Measurements from ENCODE around the gene MUC22.
"Not testable (repeated sequence)": the region's sequence is repeated elsewhere in the genome, so short reads cannot be mapped to it uniquely, and the experiment has no call there.

The MUC22 gene

DNA sequence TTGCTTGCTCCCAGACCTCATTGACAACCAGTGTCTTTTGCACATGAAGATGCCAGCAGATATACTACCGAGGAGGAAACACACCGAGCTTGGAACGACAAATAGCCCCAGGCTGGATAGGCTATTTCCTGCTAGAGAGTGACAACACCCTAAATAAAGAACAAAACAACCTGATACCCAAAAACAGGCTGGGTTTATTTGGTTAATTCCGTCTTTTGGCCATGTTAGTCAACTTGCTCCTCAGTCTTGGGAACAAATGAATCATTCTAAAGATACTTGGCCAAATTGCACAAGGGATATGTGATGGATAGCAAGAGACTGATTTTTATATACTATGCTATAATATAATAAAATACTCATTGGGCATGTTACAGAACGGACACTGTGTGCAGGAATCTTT is 11.5 kb upstream of the MUC22 start:
- no peak for DNase-seq (ENCODE audit: low read depth)

DNA sequence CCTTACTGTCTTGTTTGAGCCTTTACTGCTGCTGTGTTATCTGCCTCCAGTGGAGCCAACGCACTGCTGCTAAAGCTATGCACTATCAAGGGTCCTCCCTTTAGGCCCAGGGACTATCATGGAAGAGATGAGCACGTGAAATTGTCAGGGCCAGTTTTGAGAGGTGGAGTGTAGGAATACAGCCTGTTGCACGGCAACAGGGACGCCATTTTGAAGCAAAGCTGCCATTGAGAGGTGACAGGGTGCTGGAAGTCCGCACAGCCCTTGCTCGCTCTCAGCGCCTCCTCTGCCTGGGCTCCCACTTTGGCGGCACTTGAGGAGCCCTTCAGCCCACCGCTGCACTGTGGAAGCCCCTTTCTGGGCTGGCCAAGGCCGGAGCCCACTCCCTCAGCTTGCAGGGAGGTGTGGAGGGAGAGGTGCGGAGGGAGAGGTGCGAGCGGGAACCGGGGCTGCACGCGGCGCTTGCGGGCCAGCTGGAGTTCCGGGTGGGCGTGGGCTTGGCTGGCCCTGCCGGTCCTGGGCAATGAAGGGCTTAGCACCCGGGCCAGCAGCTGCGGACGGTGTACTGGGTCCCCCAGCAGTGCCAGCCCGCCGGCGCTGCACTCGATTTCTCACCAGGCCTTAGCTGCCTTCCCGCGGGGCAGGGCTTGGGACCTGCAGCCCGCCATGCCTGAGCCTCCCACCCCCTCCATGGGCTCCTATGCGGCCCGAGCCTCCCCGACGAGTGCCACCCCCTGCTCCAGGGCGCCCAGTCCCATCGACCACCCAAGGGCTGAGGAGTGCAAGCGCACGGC is 10.0 kb upstream of the MUC22 start:
- DNase-seq (ENCODE audit: low read depth): not testable (repeated sequence)

DNA sequence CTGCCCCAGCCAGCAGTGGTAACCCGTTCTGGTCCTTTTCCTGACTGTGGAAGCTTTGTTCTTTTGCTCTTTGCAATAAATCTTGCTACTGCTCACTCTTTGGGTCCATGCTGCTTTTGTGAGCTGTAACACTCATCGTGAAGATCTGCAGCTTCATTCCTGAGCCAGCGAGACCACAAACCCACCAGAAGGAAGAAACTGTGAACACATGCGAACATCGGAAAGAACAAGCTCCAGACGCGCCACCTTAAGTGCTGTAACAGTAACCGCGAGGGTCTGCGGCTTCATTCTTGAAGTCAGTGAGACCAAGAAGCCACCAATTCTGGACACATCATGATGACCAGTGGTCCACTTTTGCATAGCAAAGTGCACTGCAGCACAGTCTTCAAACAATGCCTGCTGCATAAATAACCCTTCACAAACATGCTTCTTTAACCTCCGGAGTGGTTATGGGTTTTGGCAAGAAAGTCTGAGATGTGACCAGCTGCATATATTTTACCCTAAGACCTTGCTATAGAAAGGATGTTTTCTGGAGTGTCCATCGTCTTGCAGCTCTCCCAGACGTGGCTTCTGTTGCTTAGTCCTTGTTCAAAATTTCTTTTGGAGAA is 8.9 kb upstream of the MUC22 start:
- DNase-seq (ENCODE audit: low read depth): no peak

DNA sequence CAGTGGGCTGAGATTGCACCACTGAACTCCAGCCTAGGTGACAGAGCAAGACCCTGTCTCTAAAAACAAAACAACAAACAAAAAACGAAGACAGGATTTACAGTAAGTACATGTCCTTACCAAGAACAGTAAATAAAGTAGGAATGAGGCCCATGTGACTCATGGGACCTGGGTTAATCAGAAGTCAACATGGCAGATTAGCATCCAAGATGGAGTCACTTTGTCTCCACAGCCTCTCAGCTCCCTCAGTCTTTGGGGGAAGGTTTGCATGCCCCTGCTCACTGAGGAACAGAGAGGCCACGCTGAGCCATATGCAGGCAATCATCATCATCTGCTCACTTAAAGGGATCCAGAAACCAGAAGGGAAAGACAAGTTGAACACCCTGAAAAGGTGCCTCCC is 7.8 kb upstream of the MUC22 start:
- DNase-seq (ENCODE audit: low read depth): no peak

DNA sequence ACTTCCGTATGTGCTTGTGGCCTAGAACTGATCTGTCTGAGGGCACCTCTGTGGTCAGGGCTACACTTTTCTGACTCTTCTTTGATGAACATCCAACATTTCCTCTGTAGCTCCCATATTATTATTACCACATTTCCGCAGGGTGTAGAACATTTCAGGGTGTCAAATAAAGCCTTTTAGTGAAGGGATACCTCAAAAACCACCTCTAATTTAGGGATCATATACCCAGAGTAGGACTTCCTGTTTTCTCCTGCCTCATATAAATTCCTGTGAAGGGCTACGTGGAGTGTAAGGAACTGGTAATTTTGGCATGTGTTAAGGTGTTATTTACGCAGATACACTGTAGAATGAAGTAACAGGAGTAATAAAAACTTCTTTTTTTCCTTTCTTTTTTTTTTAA is 5.5 kb upstream of the MUC22 start:
- no peak for DNase-seq (ENCODE audit: low read depth)

DNA sequence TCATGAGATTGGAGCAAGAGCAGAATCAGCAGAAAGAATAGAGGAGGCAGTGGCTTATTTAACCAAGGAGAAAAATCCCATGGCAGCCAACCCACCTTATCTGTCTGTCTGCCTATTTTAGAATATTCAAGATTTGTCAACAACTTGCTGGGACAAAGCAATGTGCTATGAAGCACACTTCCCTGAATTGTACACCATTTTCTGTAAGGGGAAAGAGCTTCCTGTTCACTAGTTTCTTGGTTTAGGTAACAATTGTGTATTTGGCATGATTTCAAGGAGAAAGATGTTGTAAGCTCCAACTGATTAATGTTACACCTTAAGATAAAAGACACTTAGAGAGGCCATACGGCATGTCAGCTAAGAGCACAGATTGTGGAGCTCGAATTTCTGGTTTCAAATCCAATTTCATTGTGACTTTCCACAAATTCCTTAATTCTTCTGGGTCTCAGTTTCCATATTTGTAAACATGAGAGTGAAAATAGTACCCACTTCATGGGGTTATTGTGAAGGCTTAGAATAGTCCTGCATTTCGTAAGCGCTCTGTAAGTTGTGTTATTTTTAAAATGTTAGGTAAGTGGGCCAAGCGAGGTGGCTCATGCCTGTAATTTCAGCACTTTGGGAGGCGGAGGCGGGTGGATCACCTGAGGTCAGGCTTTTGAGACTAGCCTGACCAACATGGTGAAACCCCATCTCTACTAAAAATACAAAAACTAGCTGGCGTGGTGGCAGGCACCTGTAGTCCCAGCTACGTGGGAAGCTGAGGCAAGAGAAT is 4.8 kb upstream of the MUC22 start:
- no peak for DNase-seq (ENCODE audit: low read depth)

DNA sequence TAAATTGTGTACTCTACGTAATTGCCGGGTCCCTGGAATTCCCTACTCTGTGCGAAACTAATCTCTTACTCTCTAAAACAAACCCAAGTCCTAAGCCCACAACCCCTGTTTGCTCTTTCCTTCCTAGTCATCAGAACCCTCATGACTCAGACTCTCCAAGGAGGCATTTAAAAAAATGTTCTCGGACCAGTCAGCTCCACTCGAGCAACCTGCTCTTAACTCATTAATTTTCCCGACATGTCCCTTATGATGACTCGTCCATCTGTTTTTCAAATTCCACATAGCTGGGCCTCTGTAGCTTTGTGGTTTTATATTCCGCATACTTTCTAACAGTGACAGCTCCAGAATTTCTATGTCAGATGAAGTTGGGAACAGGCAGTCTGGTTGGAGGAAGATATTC is 2.6 kb upstream of the MUC22 start:
- peak; percentile 94 for DNase-seq (ENCODE audit: low read depth)

DNA sequence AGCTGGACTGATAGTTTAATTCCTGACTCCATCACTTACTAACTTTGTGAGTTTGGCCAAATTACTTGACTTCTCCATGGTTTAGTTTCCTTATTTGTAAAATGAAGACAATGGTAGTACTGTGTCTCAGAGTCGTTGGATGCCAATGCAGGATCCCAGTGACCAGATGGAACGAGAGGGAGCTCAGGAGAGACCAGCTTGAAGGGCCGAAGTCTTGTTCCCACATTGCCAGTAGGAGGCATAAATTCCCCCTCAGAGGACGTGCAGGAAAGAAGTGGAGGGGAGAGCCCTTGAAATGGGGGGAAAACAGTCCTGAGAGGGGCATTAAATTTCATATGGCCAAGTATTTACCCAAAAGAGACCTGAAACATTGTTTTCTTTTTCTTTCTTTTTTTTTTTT is 2.1 kb upstream of the MUC22 start:
- no peak for DNase-seq (ENCODE audit: low read depth)

DNA sequence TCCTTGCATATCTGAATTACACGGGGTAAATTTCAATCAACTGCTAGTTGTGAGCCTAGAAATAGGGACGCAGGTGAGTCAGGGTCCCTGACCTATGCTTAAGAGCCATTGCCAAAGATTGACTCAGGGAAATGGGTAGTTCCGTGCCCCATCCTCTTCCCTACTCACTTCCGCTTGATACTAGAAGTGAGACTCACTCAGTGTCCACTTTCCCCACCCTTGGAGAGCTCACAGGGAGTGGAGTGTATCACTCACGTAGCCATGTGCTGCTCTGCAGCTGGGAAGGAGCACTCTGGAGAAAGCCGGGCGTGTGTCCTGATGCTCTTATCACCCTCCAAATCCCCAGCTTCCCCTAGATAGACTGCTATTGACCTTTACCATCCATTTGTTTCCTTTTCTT is 543 bp upstream of the MUC22 start:
- DNase-seq (ENCODE audit: low read depth): no peak

DNA sequence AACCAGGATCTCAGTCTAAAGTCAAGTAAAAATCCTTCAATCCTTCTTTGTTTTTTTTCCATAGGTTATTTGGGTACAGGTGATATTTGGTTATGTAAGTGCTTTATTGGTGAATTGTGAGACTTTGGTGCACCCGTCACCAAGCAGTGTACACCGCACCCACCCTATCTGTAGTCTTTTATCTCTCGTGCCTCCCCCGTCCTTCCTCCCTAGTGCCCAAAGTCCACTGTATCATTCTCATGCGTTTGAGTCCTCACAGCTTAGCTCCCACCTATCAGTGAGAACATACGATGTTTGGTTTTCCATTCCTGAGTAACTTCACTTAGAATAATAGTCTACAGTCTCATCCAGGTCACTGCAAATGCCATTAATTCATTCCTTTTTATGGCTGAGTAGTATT is 879 bp downstream of the MUC22 start:
- DNase-seq (ENCODE audit: low read depth): no peak

DNA sequence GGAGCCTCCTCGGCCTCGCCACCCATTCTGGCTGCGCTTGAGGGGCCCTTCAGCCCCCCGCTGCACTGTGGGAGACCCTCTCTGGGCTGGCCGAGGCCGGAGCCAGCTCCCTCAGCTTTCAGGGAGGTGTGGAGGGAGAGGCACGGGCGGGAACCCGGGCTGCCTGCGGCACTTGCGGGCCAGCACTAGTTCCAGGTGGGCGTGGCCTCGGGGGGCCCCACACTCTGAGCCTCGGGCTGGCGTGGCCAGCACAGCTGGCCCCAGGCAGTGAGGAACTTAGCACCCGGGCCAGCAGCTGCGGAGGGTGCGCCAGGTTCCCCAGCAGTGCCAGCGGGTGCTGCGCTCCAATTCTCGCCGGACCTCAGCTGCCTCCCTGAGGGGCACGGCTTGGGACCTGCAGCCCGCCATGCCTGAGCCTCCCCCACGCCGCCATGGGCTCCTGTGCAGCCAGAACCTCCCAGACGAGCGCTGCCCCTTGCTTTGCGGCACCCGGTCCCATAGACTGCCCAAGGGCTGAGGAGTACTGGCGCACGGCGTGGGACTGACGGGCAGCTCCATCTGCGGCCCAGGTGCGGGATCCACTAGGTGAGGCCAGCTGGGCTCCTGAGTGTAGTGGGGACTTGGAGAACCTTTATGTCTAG is 6.5 kb downstream of the MUC22 start:
- DNase-seq (ENCODE audit: low read depth): no peak

DNA sequence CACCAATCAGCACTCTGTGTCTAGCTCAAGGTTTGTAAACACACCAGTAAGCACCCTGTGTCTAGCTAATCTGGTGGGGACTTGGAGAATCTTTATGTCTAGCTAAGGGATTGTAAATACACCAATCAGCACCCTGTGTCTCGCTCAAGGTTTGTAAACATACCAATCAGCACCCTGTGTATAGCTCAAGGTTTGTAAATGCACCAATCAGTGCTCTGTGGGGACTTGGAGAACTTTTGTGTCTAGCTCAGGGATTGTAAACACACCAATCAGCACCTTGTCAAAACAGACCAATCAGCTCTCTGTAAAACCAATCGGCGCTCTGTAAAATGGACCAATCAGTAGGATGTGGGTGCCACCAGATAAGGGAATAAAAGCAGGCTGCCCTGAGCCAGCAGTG is 7.2 kb downstream of the MUC22 start:
- DNase-seq (ENCODE audit: low read depth): not testable (repeated sequence)

DNA sequence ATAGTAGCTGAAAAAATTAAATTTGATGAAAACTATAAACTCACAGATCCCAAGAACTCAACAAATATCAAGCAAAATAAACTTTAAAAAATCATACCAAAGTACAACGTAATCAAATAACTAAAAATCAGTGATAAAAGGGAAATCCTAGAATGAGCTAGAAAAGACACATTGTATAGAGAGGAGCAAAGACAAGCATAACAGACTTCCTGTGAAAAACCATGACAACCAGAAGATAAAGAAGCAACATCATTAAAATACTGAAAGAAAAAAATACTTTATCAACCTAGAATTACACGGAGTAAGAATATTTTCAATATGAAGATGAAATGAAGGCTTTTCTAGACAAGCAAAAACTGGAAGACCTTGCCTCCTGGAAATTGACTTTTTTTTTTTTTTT is 9.8 kb downstream of the MUC22 start:
- no peak for DNase-seq (ENCODE audit: low read depth)

DNA sequence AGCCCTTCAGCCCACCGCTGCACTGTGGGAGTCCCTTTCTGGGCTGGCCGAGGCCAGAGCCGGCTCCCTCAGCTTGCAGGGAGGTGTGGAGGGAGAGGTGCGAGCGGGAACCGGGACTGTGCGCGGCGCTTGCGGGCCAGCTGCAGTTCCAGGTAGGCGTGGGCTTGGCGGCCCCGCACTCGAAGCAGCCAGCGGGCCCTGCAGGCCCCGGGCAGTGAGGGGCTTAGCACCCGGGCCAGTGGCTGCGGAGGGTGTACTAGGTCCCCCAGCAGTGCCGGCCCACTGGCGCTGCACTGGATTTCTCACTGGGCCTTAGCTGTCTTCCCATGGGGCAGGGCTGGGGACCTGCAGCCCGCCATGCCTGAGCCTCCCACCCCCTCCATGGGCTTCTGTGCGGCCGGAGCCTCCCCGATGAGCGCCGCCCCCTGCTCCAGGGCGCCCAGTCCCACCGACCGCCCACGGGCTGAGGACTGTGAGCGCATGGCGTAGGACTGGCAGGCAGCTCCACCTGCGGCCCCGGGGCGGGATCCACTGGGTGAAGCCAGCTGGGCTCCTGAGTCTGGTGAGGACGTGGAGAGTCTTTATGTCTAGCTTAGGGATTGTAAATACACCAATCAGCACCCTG is 10.5 kb downstream of the MUC22 start:
- DNase-seq (ENCODE audit: low read depth): not testable (repeated sequence)

DNA sequence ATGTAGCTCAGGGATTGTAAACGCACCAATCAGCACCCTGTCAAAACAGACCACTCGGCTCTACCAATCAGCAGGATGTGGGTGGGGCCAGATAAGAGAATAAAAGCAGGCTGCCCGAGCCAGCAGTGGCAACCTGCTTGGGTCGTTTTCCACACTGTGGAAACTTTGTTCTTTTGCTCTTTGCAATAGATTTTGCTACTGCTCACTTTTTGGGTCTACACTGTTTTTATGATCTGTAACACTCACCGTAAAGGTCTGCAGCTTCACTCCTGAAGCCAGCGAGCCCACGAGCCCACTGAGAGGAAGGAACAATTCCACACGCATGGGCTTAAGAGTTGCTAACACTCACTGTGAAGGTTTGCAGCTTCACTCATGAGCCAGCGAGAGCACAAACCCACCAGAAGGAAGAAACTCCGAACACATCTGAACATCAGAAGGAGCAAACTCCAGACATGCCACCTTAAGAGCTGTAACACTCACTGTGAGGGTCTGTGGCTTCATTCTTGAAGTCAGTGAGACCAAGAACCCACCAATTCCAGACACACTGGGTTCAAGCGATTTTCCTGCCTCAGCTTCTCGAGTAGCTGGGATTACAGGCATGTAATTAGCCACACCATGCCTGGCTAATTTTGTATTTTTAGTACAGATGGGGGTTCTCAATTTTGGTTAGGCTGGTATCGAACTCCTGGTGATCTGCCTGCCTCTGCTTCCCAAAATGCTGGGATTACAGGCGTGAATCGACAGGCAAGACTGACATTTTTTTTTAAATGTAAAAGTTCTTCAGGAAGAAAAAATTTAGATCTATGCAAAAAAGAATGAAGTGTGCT is 11.6 kb downstream of the MUC22 start:
- not testable (repeated sequence) for DNase-seq (ENCODE audit: low read depth)

DNA sequence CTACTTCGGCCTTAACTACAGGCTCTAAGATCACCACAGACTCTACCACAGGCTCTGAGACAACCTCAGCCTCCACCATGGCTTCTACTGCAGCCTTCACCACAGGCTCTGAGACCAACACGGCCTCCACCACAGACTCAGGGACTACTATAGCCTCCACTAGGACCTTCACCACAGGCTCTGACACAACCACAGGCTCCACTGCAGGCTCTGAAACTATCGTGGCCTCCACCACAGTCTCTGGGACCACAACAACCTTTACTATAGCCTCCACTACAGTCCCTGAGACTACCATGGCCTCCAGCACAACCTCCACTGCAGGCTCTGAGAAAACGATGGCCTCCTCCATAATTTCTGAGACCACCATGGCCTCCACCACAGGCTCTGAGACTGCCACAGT is 15.3 kb downstream of the MUC22 start:
- no peak for DNase-seq (ENCODE audit: low read depth)

DNA sequence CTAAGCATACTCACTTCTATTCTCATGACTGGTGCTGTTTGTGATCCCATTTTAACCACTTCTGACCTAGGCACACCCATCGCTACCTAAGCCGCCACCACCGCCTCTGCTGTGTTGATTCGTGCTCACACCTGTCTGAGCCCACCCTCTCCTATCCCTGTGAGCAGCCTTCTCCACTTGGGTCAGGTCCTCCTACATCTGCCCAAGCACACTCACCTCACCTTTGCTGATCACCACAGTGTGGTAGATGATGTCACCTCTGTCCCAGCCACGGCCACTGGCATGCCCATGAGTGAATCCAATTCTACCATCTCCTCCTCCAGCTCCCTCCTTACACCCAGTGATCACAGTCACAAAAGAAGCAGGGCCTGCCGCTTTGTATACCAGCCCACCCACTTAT is 20.8 kb downstream of the MUC22 start:
- DNase-seq (ENCODE audit: low read depth): no peak

DNA sequence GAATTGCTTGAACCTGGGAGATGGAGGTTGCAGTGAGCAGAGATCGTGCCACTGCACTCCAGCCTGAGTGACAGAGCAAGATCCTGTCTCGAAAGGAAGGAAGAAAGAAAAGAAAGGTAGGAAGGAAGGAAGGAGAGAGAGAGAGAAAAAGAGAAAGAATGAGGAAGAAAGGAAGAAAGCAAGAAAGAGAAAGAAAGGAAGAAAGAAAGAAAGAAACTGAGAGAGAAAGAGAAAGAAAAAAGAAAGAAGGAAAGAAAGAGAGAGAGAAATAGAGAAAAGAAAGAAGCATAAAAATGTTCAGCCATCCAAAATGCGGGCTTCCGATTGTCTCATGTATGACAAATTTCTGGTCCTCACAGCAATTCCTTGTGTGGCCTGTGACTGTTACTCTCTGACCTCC is 22.8 kb downstream of the MUC22 start:
- DNase-seq (ENCODE audit: low read depth): no peak

DNA sequence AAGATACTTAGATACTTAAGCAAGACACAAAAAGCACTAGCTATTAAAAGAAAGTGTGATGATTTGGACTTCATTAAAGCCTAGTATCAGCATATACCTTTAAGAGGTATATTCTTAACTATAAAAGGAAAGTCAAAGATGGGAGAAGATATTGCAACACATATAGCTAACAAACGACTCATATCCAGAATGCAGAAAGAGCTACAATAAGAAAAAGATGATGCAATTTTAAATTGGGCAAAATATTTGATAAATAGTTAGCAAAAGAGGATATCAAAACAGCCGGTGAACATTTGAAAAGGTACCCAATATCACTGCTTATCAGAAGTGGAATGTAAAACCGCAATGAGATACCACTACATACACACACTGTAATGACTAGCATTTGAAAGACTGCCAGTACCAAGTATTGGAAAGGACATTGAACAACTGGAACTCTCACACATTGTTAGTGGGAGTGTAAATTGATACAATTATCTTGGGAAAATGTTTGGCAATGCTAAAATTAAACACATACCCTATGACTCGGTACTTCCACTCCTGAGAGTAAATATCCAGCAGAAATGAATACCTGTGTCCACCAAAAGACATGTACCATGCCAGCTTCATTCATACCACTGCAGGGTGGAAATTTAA is 25.7 kb downstream of the MUC22 start:
- no peak for DNase-seq (ENCODE audit: low read depth)

DNA sequence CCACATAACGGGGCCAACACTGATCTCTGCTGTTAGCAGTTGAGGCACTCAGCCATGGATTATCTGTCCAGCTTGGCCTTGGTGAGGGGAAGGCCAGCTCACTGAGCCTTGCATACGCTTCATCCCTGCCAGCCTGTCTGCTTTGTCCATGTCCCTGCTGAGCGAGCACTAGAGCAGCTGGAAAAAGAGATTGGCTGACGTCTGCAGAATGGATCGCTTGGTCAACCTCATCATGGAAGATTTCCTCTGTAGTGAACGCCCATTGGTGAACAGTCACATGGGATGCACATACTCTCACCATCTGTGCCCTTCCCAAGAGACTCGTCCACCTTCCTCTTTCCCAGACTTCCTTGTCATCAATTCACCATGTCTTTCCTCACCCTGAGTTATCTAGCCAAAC is 26.9 kb downstream of the MUC22 start:
- DNase-seq (ENCODE audit: low read depth): no peak

DNA sequence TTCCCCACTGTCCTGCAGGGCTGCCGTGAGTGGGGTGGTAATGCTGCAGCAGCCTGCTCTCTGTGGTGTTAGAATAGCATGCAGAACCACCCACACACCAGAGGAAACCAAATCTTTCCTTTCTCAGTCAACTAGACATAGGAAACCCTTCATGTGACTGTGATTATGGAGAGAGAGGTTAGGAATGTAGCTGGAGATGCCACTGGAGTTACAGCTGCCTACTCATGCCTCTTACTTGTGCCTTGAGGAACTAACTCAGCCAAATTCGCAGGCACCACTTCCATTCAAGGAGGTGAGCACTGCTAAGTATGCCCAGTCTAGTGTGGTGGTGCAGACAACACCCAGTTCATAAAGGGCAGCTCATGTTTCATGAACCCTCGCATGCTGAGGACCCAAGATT is 27.4 kb downstream of the MUC22 start:
- peak; percentile 74 for DNase-seq (ENCODE audit: low read depth)

Measured in EH (cell line).